Esophagus muscularis mucosa (tissue), 4 donors: ENCODE data around the gene SUV39H1. TPM values are rescaled to one million over a fixed set of nuclear protein-coding genes. Genes with fewer than 3 reads are reported as not detected.
A peak's percentile ranks its signal among the peaks of the same experiment; 100 is the strongest.

ENCODE experiments used
- DNase-seq: peaks from one replicate; pipeline ENCODE4 v3.0.0-alpha.2; 2017; ENCODE audit errors: extremely low spot score
- H3K27ac ChIP-seq, 4 donors: fragments of 200-600 bp; sonication (generic); replicated peaks in 1 of 4; 1 replicate in 3 of 4; 2 replicates in 1 of 4; pipeline ENCODE4 v1.5.1; 2016 to 2019; ENCODE audit warnings: mild to moderate bottlenecking in 1 of 4
- H3K27me3 ChIP-seq, 4 donors: fragments of 200-600 bp; sonication (generic); one replicate each; pipeline versions ENCODE4 v1.5.1 to v1.6.0; 2016 to 2019
- H3K36me3 ChIP-seq, 4 donors: fragments of 200-600 bp; sonication (generic); one replicate each; pipeline ENCODE4 v1.5.1; 2016 to 2019
- H3K4me1 ChIP-seq, 4 donors: fragments of 200-600 bp; sonication (generic); one replicate each; pipeline ENCODE4 v1.5.1; 2016 to 2019
- H3K4me3 ChIP-seq, 4 donors: fragments of 200-600 bp; sonication (generic); 1 replicate in 2 of 4; 2 replicates in 2 of 4; pipeline ENCODE4 v1.5.1; 2016 to 2019; ENCODE audit warnings: mild to moderate bottlenecking in 4 of 4, moderate library complexity in 1 of 4
- H3K9me3 ChIP-seq, 4 donors: fragments of 200-600 bp; sonication (generic); 1 replicate in 3 of 4; 2 replicates in 1 of 4; pipeline ENCODE4 v1.5.1; 2016 to 2019
- EP300 ChIP-seq: sonication (generic); formaldehyde crosslinking; IDR thresholded peaks from one replicate; pipeline ENCODE4 v1.6.1; 2017; ENCODE audit warnings: antibody characterized with exemption
- POLR2A ChIP-seq: fragments of 450-650 bp; IDR thresholded peaks from one replicate; pipeline ENCODE4 v1.6.1; 2017; ENCODE audit warnings: antibody characterized with exemption, moderate library complexity, mild to moderate bottlenecking, low read depth
- POLR2AphosphoS5 ChIP-seq, 2 donors: sonication (generic); formaldehyde crosslinking; IDR thresholded peaks; one replicate each; pipeline ENCODE4 v1.6.1; 2017; ENCODE audit warnings: antibody characterized with exemption in 2 of 2
- WGBS: methylation state at CpG from one replicate; pipeline ENCODE4 v1.1.5; 2018; 5-methylcytosine and 5-hydroxymethylcytosine counted together
- intact Hi-C: fragments of 100-400 bp; cut with DNase I; formaldehyde crosslinking; loops from one replicate; pipeline ENCODE4 v1.15.1; 2023
- total RNA-seq, 4 donors: library from RNA; depleted of rRNA; stranded (reverse); fragments of >200 nt; gene quantifications; one replicate each; pipeline versions ENCODE4 v1.1.0 to v1.2.1, GENCODE V29; 2016
- TF ChIP-seq, protein P1 (sequence below), 3 experiments: fragments of 200-600 bp in 2 of 3; fragments of 450-650 bp in 1 of 3; sonication (generic) in 2 of 3; IDR thresholded peaks; one replicate each; pipeline ENCODE4 v1.5.1; 2017 to 2019; ENCODE audit warnings: antibody characterized with exemption in 3 of 3, mild to moderate bottlenecking in 2 of 3, moderate library complexity in 1 of 3

Gene SUV39H1
- total RNA-seq, 4 donors from 2014 or later, result 2.5 to 4.5 (median 4.3) TPM

- 76% methylated on average over 2 of the region's 2 CpGs for WGBS
- Histone ChIP-seq H3K27me3 (no peaks in the 10 kb centered on the region), H3K27ac (no peak overlapping the region), H3K4me3 (no peak overlapping the region), H3K36me3 (no peaks in the 10 kb centered on the region), H3K9me3 (no peaks in the 10 kb centered on the region), H3K4me1 (no peaks in the 10 kb centered on the region)
- intact Hi-C loops, result no loop called here
- TF ChIP-seq EP300 (no peak), POLR2AphosphoS5 (IDR thresholded peaks at IDR 0.05) (no peak)
- TF ChIP-seq, protein P1, sequence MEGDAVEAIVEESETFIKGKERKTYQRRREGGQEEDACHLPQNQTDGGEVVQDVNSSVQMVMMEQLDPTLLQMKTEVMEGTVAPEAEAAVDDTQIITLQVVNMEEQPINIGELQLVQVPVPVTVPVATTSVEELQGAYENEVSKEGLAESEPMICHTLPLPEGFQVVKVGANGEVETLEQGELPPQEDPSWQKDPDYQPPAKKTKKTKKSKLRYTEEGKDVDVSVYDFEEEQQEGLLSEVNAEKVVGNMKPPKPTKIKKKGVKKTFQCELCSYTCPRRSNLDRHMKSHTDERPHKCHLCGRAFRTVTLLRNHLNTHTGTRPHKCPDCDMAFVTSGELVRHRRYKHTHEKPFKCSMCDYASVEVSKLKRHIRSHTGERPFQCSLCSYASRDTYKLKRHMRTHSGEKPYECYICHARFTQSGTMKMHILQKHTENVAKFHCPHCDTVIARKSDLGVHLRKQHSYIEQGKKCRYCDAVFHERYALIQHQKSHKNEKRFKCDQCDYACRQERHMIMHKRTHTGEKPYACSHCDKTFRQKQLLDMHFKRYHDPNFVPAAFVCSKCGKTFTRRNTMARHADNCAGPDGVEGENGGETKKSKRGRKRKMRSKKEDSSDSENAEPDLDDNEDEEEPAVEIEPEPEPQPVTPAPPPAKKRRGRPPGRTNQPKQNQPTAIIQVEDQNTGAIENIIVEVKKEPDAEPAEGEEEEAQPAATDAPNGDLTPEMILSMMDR (IDR thresholded peaks at IDR 0.05), result no peak
- no peak for DNase-seq
These were observed 30.1 kb downstream of the SUV39H1 start for GRCh38 chrX:48726596-48726995.

GRCh38 chrX:48728653-48729052, 32.1 kb downstream of the SUV39H1 start:
- Histone ChIP-seq H3K9me3 (no peaks in the 10 kb centered on the region), H3K4me3 (no peak overlapping the region), H3K36me3 (no peaks in the 10 kb centered on the region), H3K27me3 (no peaks in the 10 kb centered on the region), H3K27ac (no peak overlapping the region), H3K4me1 (no peaks in the 10 kb centered on the region)
- DNase-seq, result no peak
- intact Hi-C loops, result no loop called here
- TF ChIP-seq, protein P1 (IDR thresholded peaks at IDR 0.05), result no peak
- TF ChIP-seq EP300 (no peak), POLR2AphosphoS5 (IDR thresholded peaks at IDR 0.05) (no peak), POLR2A (no peak)

DNA sequence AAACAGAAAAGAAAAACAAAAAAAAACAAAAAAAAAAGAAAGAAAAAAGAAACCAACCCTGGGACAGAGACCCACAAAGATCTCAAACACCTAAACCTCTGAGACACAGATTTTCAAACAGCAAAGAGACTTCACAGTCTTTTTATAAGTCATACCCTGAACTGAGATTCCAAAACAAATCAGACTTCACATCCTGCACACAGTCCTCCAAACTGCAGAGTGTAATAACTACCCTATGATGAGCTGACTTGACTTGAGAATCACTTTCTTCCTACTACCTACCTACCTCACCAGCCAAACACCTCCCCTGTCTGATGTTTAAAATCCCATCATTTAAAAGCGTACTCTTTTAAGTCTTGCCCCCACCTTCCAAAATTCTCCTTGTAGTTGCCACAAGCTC, 39.8 kb downstream of the SUV39H1 start:
- TF ChIP-seq POLR2A, result no peak
- no peak for TF ChIP-seq EP300
- TF ChIP-seq, protein P1 (IDR thresholded peaks at IDR 0.05), result no peak
- TF ChIP-seq POLR2AphosphoS5 (IDR thresholded peaks at IDR 0.05), result no peak
- no peak for DNase-seq
- WGBS, result 84% methylated on average over 1 of the region's 1 CpG
- Histone ChIP-seq H3K27ac (no peak overlapping the region), H3K36me3 (no peaks in the 10 kb centered on the region), H3K27me3 (no peaks in the 10 kb centered on the region), H3K4me3 (peak overlapping the region in 1 of 4 donors; percentile 57), H3K4me1 (peaks cover 0 to 7% (median 4%) of the 10 kb centered on the region in 4 donors), H3K9me3 (no peaks in the 10 kb centered on the region)
- intact Hi-C loops, result loop anchor here (2.0 kb wide), 1 partner anchor 66 kb away; the partner anchor contains the start of gene HDAC6

- H3K36me3 ChIP-seq, result no peaks in the 10 kb centered on the region
- peak overlapping the region in 2 of 4 donors; percentile 84 to 90 for H3K27ac ChIP-seq
- intact Hi-C loops, result loop anchor here (2.0 kb wide), 1 partner anchor 66 kb away; the partner anchor contains the start of gene HDAC6
These were observed 40.3 kb downstream of the SUV39H1 start for GRCh38 chrX:48736878-48737212.

More at GRCh38 chrX:48736878-48737212, 40.3 kb downstream of the SUV39H1 start:
- no peaks in the 10 kb centered on the region for H3K9me3 ChIP-seq
- TF ChIP-seq EP300 (no peak), POLR2AphosphoS5 (IDR thresholded peaks at IDR 0.05) (no peak), POLR2A (no peak)
- TF ChIP-seq, protein P1 (IDR thresholded peaks at IDR 0.05), result no peak
- H3K4me1 ChIP-seq, result peaks cover 0 to 7% (median 4%) of the 10 kb centered on the region in 4 donors
- H3K4me3 ChIP-seq, result peak overlapping the region; percentile 57 to 77 (median 58)
- 41% methylated on average over 10 of the region's 10 CpGs for WGBS
- no peaks in the 10 kb centered on the region for H3K27me3 ChIP-seq
- no peak for DNase-seq
